Nephron progenitor cell (in vitro differentiated cells): Measurements from ENCODE around the gene OR7C1.

ENCODE experiments used
- DNase-seq: peaks from one replicate; pipeline ENCODE4 v3.0.0; 2021
- H3K27ac Mint-ChIP-seq: 2 replicates; pipeline ENCODE4 v1.8.0; 2021; ENCODE audit warnings: mild to moderate bottlenecking, moderate library complexity, mixed read lengths
- H3K27me3 Mint-ChIP-seq: 2 replicates; pipeline ENCODE4 v1.8.0; 2021; ENCODE audit warnings: mild to moderate bottlenecking, low read depth, mixed read lengths; ENCODE audit not compliant: poor library complexity
- H3K36me3 Mint-ChIP-seq: 2 replicates; pipeline ENCODE4 v1.8.0; 2021; ENCODE audit warnings: low read depth, mixed read lengths
- H3K4me1 Mint-ChIP-seq: 2 replicates; pipeline ENCODE4 v1.8.0; 2021; ENCODE audit warnings: mixed read lengths
- H3K4me3 Mint-ChIP-seq: 2 replicates; pipeline ENCODE4 v1.8.0; 2021; ENCODE audit warnings: mild to moderate bottlenecking, moderate library complexity, mixed read lengths
- H3K9me3 Mint-ChIP-seq: 2 replicates; pipeline ENCODE4 v1.8.0; 2021; ENCODE audit warnings: mild to moderate bottlenecking, moderate library complexity, mixed read lengths
- TF ChIP-seq, protein P1 (sequence below): fragments of 200-600 bp; sonication (generic); IDR thresholded peaks from 2 replicates; pipeline ENCODE4 v1.5.0; 2021; ENCODE audit warnings: antibody characterized with exemption

Gene OR7C1

DNA sequence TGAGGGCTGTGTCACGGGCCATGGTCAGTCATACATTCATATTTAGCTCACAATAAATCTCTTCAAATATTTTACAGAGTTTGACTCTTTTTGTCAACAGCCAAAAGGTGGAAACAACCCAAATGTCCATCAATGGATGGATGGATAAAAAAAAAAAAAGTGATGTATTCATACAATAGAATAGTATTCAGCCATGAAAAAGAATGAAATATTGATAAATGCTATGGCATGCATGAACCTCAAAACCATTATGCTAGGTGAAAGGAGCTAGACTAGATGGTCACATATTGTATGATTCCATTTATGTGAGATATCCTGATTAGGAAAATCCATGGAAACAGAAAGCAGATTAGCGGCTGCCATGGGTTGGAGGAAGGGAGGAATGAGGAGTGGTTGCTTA lies 72.9 kb downstream of the OR7C1 start:
- H3K27ac Mint-ChIP-seq, result no peak overlapping the region
- no peaks in the 10 kb centered on the region for H3K36me3 Mint-ChIP-seq
- DNase-seq, result no peak
- H3K27me3 Mint-ChIP-seq, result peaks cover 41% of the 10 kb centered on the region
- peaks cover 5% of the 10 kb centered on the region for H3K4me1 Mint-ChIP-seq
- H3K4me3 Mint-ChIP-seq, result no peak overlapping the region
- TF ChIP-seq, protein P1, sequence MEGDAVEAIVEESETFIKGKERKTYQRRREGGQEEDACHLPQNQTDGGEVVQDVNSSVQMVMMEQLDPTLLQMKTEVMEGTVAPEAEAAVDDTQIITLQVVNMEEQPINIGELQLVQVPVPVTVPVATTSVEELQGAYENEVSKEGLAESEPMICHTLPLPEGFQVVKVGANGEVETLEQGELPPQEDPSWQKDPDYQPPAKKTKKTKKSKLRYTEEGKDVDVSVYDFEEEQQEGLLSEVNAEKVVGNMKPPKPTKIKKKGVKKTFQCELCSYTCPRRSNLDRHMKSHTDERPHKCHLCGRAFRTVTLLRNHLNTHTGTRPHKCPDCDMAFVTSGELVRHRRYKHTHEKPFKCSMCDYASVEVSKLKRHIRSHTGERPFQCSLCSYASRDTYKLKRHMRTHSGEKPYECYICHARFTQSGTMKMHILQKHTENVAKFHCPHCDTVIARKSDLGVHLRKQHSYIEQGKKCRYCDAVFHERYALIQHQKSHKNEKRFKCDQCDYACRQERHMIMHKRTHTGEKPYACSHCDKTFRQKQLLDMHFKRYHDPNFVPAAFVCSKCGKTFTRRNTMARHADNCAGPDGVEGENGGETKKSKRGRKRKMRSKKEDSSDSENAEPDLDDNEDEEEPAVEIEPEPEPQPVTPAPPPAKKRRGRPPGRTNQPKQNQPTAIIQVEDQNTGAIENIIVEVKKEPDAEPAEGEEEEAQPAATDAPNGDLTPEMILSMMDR, result no peak
- peaks cover 56% of the 10 kb centered on the region for H3K9me3 Mint-ChIP-seq

DNA sequence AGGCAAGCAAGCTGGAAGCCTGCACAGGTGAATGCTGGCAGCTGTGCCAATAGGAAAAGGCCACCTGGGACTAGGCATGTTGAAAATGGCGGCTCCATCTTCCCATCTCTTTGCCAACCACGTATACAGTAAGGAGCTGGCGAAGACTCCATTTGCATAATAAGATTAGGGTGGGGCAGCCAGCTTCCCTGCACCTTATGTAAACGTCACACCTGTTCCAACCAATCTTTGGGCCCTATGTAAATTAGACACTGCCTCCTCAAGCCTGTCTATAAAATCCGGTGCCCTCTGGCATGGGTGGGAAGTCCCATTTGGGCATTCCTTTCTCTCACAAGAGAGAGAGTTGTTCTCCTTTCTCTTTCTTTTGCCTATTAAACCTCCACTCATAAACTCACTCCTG lies 73.4 kb downstream of the OR7C1 start:
- H3K27me3 Mint-ChIP-seq, result peaks cover 41% of the 10 kb centered on the region
- H3K36me3 Mint-ChIP-seq, result no peaks in the 10 kb centered on the region
- TF ChIP-seq, protein P1, result no peak
- DNase-seq, result no peak
- peaks cover 5% of the 10 kb centered on the region for H3K4me1 Mint-ChIP-seq
- H3K9me3 Mint-ChIP-seq, result peaks cover 57% of the 10 kb centered on the region
- no peak overlapping the region for H3K27ac Mint-ChIP-seq
- H3K4me3 Mint-ChIP-seq, result no peak overlapping the region

DNA sequence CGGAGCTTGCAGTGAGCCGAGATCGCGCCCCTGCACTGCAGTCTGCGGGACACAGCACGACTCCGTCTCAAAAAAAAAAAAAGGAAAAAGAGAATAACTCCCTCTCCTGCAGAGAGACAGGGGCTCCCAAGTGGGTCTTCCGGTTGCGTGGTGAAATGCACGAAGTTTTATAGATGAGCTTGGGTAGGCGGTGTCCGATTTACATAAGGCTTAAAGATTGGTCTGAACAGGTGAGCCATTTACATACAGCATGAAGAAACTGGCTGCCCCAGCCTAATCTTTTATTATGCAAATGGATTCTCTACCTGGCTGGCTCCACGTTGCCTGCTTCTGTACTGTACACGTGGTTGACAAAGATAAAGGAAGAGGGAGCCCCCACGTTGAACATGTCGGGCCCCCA lies 76.2 kb downstream of the OR7C1 start:
- Mint-ChIP-seq H3K4me1 (peaks cover 5% of the 10 kb centered on the region), H3K27me3 (peaks cover 27% of the 10 kb centered on the region), H3K27ac (no peak overlapping the region), H3K4me3 (peak overlapping the region; percentile 65), H3K36me3 (no peaks in the 10 kb centered on the region), H3K9me3 (peaks cover 44% of the 10 kb centered on the region)
- TF ChIP-seq, protein P1, result no peak
- no peak for DNase-seq

DNA sequence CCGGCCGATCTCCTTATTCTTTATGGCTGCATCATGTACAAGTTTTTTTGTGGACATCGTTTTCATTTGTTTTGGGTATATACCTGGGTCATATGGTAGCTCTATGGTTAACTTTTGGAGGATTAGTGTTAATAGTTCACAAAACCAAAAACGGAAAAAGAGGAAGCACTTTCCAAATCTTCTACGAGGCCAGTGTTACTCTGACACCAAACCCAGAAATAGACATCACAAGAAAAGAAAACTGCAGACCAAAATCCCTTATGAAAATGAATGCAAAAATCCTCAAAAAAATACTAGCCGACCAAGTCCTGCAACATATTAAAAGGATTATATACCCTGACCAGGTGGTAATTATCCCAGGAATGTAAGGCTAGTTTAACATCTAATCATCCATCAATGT lies 86.4 kb downstream of the OR7C1 start:
- peaks cover 6% of the 10 kb centered on the region for H3K27me3 Mint-ChIP-seq
- H3K27ac Mint-ChIP-seq, result no peak overlapping the region
- H3K4me3 Mint-ChIP-seq, result no peak overlapping the region
- no peaks in the 10 kb centered on the region for H3K4me1 Mint-ChIP-seq
- DNase-seq, result no peak
- H3K36me3 Mint-ChIP-seq, result no peaks in the 10 kb centered on the region
- H3K9me3 Mint-ChIP-seq, result peaks cover 30% of the 10 kb centered on the region
- TF ChIP-seq, protein P1, result no peak
